GM21515 (cell line): ENCODE data around the gene RGS8.
"Not testable (repeated sequence)": the region's sequence is repeated elsewhere in the genome, so short reads cannot be mapped to it uniquely, and the experiment has no call there.

Source experiments
- ATAC-seq: cut with Tn5 transposase; IDR thresholded peaks from one replicate; pipeline ENCODE4 v1.9.1; 2021; ENCODE audit not compliant: unreplicated experiment

RGS8 gene

DNA sequence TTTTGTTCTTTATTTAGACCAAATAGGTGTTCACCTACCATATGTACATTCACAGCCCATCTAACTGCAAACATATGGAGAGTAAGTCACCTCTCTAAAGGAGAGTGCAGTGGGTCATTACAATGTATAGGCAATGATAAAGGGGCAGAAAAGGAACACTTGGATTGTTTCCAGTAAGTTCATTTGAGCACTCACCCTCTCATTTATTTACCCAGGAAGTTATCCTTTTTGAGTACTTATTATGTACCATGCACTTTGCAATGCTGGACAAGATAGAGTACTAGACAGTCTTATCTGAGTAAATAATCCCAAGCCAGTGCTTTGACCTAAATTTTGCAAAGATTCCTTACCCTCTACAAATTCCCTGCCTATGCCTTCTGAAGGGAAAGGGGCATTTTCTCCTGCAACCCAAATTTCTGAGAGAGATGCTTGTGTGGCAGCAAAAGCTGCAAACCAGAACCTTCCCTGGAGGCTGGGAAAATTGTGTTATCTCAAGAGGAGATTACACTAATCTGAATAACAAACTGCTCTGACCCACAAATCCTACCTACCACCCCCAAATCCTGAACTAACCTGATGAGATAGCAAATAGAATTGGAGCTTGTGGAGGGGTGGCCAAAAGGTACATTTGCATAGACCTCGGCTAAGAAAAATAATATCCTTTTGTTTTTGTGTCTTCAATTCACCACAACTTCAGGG, 18.6 kb upstream of the RGS8 start:
- ATAC-seq, result no peak

DNA sequence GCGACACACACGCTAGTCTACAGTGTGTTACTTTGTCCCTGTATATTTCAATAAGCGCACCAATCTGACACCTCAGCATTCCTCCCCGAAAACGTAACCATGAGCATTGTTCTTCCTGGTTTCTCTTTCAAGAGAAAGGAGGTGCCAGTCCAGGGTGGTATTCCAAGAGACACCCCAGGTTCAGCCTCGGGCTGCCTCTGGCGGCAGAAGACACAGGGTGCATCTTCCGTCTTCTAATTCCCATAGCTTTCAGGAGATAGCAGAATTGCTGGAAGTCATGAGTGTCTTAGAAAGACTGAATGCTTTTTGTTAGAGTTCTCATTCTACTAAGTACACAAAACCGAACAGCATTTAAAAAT, 15.9 kb upstream of the RGS8 start:
- ATAC-seq, result no peak

DNA sequence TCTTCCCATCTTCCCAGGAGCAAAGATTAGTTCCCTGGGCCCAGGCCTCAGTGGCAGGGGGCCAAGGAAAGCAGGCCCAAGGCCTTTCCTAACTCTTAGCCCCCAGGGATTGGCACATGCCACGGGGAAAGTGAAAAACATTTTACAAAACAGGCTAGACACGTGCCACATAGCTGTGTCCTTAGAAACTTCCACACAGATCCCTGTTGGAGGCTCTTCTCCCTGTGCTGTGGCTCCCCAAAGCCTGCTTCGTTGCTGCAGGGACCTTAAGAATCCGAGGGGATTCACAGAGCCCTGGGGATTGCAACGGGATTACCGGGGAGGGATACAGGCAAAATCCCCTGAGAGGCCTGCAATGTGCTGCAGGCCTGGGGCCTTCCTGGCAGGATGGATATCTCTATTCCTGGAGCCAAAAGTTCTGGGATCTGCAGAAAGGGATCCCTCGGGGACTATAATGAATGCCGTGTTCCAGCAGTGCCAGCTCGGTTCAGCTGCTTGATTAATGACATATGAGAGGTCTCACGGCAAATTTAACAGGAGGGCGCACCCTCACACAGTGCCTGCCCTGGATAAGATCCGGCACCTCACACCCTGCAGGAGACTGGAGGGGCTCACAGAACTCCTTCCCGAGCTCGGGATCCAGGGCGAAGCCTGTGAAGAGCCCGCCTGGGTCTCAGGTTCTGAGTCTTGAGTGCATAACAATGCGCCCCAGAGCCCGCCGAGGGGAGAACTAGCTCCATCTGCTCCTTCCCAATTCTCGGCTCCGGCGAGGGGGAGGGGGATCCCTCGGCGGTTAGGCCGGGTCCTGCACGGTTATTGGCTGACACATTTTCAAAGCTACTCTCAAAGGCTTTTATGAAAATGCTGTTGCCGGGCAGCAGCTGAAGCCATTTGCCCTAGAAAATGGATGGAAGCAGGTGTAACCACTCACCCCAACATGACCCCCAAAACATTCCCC, 15.3 kb upstream of the RGS8 start:
- no peak for ATAC-seq

DNA sequence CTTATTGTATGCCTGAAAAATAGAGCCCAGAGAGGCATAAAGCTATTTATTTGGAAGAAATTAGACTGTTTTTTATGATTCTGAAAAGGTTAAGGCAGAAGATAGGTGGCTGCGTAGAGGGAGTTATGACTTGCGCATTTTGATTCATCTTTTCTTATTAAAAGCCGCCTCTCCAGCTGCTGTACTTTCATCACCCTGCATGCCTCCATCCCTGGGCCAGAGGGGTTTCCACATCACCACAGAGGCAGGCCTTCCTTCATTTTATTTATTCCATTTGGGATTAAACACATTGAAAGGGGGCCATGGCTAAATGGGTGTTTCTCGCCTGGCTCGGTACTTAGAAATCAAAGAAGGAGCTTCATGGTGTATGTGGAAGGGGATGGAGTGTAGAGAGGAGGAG, 14.6 kb upstream of the RGS8 start:
- ATAC-seq, result no peak

DNA sequence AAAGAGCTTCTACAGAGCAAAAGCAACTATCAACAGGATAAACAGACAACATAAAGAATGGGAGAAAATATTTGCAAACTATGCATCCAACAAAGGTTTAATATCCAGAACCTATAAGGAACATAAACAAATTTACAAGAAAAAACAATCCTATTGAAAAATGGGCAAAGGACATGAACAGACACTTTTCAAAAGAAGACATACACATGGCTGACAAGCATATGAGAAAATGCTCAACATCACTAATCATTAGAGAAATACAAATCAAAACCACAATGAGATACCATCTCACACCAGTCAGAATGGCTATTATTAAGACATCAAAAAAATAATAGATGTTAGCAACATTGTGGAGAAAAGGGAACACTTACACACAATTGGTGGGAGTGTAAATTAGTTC, 8.8 kb upstream of the RGS8 start:
- ATAC-seq, result not testable (repeated sequence)

DNA sequence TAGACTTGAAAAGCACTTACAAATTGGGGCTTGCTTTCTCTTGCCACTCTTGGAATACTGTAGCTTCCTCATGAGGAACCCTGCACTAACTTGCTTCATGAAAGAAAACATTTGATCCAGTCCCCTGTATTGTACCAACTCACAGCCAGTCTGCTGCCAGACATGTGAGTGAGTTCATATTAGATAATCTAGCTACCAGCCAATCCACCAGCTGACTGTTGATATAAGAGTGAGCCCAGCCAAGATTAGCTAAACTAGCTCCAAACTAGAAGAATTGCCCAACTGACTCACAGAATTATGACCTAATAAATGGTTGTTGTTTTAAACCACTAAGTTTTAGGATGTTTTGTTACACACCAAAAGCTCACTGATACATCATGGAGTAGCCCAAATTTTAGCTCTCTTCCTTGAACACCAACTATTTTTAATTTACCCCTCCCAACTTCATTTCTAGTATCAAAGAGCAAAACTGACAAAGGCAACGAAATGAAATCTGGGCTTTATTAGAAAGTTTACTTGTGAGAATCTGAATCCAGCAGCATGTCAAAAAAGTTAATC, 6.6 kb upstream of the RGS8 start:
- no peak for ATAC-seq

DNA sequence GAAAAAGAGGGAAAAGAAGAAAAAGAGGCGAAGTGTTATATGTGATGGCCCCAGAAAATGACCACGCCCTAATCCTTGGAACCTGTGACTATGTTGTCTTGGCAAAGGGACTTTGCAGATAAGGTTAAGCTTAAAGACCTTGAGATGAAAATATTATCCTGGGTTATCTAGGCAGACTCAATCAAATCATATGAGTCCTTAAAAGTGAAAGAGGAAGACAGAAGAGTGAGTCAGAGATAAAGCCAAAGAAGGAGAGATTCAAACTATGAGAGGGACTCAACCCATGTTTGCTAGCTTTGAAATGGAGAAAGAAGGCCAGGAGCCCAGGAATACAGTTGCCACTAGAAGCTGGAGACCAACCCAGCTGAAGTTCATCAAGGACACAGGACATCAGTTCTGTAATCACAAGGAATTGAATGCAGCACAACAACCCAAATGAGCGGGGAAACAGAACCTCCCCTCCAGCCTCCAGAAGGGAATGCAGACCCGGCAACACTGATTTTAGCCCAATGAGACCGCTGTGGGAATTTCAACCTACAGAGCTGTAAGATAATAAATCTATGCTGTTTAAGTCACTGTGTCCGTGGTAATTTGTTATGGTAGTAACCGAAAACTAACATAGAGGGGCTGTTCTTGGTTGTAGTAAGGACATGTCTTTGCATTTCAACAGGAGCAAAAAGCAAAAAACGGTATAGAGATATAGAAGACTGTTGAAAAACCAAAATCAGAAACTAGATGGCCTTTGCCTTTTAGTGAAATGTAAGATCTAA, 4.2 kb upstream of the RGS8 start:
- ATAC-seq, result no peak

DNA sequence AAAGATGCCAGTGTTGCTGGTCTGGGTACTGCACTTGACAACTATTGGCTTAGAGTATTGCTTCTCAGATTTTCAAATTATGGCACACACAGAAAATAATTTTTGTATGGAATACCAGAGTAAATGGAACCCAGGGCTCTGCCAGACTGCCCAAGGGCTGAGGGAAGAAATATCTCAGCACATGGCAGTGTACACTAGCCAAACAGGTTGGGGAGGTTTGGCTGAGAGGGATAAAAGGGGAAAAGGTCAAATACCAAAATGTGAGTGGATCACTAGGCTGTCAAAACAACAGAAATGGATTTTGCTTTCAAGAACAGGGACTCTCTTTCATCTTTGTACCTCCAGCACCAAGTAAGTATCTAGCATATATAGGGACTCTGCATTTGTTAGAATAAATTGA, 3.0 kb upstream of the RGS8 start:
- ATAC-seq, result no peak

DNA sequence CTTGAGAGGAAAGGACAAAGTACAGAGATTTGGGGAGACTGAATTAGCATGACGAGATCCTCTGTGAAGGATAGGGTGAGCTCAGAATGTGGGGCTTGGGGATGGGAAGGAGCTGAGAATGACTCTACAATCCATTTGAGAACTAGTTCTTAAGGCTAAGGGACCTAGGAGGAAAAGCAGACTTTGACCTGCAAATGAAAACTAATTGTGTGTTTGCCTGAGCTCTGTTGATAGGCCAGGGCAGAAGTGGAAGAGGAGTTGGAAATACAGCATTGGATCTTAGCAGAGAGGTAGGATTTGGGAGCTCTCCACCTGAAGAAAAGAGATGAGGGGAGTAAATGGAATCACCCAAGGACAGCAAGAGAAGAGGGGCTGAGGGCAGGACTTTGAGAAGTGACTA, 2.1 kb upstream of the RGS8 start:
- ATAC-seq, result no peak

DNA sequence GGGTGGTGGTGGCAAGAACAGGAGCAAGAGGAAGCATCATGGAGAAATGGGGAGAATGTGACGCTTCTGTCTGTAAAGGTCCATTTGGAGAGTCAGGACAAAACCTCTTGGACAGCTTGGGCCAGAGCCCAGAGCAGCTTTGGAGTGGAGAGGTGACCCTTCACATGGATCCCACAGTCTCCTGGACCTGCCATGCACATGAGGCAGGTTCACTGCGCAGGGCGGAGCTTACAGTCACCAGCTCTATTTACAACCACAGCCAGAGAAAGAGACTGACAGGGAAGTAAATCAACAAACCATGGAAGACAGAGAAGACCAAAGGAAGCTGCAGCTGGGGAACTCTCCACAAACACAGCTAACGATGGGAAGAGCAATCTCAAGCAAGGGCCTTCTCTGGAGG, 828 bp upstream of the RGS8 start:
- no peak for ATAC-seq

DNA sequence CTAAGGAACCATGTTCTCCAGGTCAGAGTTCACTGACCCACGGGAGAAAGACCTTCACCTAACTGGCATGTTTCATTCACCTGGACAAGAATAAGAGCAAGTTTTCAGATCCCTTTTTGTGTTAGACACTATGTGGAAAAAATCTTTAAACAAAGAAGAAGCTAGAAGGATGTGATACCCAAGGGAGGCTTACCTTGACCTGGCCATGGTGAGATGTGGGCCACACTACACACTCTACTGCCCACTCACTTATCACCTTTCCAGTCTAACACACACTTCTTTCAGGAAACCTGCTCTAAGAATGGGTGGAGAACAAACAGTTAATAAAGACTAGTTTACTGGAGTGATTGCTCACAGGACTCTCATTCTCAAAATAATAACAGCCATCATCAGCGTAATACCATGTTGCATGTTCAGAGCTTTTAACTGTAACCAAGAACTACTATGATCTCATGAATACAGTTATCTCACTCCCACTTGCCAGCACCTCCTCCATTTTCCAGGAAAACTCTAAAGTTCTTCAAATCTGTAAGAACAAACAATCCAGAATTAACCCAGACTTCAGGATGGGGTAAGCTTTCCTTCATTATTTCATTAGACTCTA, 1.4 kb downstream of the RGS8 start:
- ATAC-seq, result no peak

DNA sequence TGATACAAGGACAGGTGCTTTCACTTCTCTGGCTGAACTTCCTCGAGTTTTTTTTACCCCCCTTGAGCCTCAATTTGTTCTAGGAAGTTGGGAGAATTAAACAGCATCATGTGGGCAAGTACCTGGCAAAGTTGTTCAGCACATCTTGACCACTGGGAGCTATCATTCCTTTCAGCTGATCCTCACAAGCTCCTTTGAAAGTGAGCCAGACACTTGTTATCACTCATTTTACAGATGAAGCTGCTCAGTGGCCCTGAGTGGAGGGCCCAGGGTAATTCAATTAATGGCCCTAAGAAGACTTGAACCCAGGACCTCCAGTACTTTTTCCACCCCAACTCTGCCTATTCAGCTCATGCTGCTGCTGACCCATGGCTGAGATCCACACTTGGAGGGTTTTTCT, 2.0 kb downstream of the RGS8 start:
- no peak for ATAC-seq

DNA sequence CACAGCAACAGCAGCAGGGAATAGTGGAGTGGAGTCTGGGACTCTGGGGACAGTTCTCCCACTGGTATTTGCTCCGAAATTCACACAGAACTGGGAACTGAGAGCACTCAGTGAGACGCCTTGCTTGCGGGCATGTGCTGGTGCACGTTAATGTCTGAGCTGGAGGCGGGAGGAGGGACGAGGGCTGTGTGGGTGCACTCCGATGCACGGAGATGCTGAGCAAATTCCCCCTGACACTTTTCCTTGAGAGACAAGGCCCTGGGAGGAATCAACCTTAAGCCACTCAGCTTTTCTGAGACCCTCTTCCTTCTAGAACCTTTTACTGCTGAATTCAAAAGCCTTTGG, 2.8 kb downstream of the RGS8 start:
- ATAC-seq, result no peak

DNA sequence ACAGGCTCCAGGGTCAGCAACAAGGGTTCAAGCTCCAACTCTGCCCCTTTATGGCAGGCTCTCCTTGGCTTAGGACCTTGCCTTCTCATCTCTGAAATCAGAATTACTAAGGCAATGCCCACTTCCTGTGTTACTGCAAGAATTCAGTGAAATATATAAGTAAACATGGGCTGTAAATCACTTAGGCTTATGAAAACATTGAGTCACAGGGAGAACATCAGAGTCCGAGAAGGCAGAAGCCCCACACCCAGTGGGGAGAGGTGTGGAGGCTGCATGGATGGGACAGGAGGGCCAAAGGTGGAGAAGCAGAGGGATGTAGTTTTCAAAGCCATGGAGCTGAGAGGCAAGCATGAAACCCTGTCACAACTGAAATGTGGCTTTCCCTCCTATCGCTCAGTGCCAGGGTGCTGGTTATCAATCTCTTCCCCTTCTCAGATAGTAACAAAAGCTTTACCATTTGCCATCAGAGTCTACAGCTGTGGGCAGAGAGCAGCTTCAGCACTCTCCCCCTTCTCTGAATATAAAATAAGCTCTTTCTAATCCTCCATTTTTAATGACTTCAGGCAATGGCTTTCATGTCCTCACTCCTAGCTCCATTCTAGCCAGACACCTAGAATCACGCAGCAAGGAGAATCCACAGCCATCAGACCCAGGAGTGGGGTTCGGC, 3.4 kb downstream of the RGS8 start:
- ATAC-seq, result no peak

DNA sequence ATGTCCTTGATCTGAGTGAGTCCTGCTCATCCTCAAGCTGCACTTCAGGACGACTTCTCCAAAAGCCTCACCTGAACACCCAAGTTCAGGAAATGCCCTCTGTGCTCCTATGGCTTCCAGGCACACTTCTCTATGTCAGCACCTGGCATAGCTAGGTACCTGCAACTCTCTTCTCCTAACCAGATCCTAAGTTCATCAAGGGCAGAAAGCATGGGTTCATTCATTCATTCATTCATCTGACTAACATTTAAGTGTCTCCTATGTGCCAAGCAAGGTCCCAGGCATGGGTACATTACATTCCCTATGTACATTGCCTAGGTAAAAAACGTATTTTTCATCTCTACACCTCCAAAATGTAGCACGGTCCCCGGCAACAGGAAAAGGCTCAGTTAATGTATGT, 4.0 kb downstream of the RGS8 start:
- ATAC-seq, result no peak

DNA sequence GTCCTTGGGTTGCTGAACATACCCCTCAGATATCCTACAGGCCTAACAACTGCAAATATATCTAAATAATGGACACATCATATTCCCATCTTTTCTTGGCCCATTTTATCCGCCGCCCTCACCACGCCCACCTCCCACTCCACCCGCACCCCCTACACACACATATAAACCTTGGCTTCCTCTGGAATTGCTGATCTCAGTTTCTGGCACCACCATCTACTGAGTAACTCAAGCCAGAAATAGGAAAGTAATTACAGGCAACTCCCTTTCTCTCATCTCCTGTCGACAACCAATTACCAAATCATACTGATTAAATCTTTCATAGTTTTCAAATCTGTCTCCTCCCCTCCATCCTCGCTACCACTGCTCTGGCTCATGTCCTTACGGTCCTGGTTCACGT, 4.7 kb downstream of the RGS8 start:
- ATAC-seq, result no peak

DNA sequence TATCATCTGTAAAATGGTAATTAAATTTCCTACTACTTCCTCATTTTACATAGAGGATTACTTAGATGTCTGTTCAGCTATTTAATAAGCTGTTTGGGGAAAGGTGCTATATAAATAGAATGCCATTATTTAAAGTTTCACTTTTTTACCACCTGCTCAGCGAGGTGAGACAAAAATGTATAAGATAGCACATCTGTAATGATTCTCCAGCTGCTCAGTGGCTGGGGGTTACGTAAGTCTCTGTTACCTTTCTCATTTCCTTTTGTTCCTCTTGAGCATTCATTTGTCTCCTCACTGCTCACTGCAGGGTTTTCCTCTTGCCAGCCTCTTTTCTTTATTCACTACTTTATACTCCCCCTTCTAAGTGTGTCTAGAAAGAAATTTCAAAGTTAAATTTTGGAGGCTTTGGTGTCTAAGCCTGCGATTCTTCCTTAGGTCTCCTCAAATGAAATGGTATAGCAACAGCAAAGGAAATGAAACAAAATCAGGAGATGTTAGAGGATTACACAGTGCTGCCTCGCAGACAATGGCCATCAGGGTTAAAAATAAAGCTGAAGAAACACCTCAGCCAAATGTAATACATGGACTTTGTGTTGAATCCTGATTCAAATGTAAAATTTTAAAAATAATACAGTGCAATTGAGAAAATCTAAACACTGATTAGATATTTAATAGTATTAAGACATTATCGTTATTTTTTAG, 6.8 kb downstream of the RGS8 start:
- peak; percentile 89 for ATAC-seq

DNA sequence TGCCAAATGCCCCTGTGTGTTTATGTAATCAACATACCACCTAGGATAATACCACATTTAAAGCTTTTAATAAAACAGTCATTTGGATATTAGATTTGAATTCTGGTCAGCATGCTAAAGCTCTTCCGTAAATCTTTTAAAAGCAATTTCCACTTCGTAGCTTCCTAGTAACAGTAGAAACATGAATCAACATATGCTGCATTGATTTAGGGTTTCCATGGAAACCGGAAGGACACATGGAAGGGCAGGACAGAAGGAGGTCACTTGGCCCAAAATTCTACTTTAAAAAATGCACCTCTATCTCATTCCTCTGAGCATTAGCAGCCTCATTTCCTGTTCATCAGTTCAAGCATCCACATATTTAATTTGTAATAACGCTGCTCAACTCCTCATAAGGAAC, 8.1 kb downstream of the RGS8 start:
- no peak for ATAC-seq

DNA sequence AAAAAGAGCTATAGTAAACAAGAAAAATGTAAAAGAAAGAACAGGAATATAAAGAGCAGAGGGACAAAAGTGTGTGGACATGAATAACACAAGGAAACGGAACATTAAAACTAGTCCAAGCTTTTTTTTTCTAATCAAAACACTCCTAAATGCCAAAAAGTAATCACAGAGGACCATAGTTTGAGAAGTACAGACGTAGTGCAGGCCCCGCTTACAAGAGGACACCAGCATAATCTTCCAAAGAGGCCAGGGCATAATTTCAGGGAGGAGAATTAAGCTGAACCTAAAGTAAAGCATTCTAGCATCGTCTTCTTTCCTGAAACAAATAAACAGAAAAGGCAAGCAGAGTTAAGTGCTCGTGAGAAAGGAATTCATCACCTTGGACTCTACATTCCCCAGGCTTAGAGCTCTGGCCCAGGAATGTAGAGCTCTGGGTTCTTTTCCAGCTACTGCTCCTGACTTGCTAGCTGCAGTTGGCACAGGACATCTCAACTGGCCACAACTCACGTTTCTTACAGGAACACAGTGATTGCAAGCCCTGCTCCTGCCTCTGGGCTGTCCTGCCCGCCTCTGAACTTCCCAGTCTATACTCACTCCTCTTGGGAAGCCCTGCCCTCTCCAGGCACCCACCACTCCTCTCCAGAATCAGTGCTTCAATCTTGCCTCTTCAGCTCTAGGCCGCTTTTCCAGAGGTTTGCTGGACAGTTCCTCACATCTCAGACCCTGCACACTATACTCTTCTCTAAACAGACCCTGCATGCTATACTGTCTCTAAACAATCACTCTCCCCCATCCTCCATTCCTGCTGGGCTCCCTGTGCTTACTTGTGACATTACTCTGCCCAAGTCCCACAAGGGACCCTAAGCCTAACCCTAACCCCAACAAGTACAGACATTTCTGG, 9.8 kb downstream of the RGS8 start:
- no peak for ATAC-seq
